NCI-H2029 (cell line): Measurements from ENCODE around the gene CR2.
A peak's percentile ranks its signal among the peaks of the same experiment; 100 is the strongest.
"Not testable (repeated sequence)": the region's sequence is repeated elsewhere in the genome, so short reads cannot be mapped to it uniquely, and the experiment has no call there.

ENCODE experiments used
- DNase-seq: peaks from one replicate; lab custom pipeline; 2025; lab: John Stamatoyannopoulos, UW

CR2 gene

GRCh38 chr1:207444514-207445217 is 9.5 kb upstream of the CR2 start:
- DNase-seq: no peak

GRCh38 chr1:207453710-207454045 is 450 bp upstream of the CR2 start:
- DNase-seq: no peak

GRCh38 chr1:207455183-207455754 is 1.1 kb downstream of the CR2 start:
- no peak for DNase-seq

- no peak for DNase-seq
Measured at GRCh38 chr1:207458414-207458813, 4.3 kb downstream of the CR2 start.

GRCh38 chr1:207459008-207459407 is 4.9 kb downstream of the CR2 start:
- no peak for DNase-seq

GRCh38 chr1:207461649-207462048 is 7.5 kb downstream of the CR2 start:
- DNase-seq: no peak

- no peak for DNase-seq
Measured at GRCh38 chr1:207462535-207462934, 8.4 kb downstream of the CR2 start.

- no peak for DNase-seq
Measured at GRCh38 chr1:207463021-207463420, 8.9 kb downstream of the CR2 start.

GRCh38 chr1:207463571-207463970 is 9.4 kb downstream of the CR2 start:
- DNase-seq: no peak

- DNase-seq: no peak
Measured at GRCh38 chr1:207470927-207471326, 16.8 kb downstream of the CR2 start.

GRCh38 chr1:207474210-207474609 is 20.1 kb downstream of the CR2 start:
- DNase-seq: no peak

GRCh38 chr1:207486198-207486597 is 32.1 kb downstream of the CR2 start:
- no peak for DNase-seq

- DNase-seq: no peak
Measured at GRCh38 chr1:207487636-207488035, 33.5 kb downstream of the CR2 start.

- DNase-seq: no peak
Measured at GRCh38 chr1:207493212-207493611, 39.1 kb downstream of the CR2 start.

GRCh38 chr1:207494171-207494570 is 40.0 kb downstream of the CR2 start:
- no peak for DNase-seq

GRCh38 chr1:207495281-207495680 is 41.2 kb downstream of the CR2 start:
- DNase-seq: not testable (repeated sequence)

GRCh38 chr1:207495801-207496792 is 42.0 kb downstream of the CR2 start, which contains the start of gene CR1:
TSS of gene CR1 (plus strand) at chr1:207496157. CDS start at chr1:207496268, 111 bp downstream.
- DNase-seq: no peak

- DNase-seq: no peak
Measured at GRCh38 chr1:207497941-207498340, 43.8 kb downstream of the CR2 start.

GRCh38 chr1:207499573-207499972 is 45.4 kb downstream of the CR2 start:
- DNase-seq: peak; percentile 43

GRCh38 chr1:207500306-207500705 is 46.2 kb downstream of the CR2 start:
- DNase-seq: no peak

GRCh38 chr1:207501071-207501470 is 46.9 kb downstream of the CR2 start:
- no peak for DNase-seq

- no peak for DNase-seq
Measured at GRCh38 chr1:207502726-207503125, 48.6 kb downstream of the CR2 start.

- no peak for DNase-seq
Measured at GRCh38 chr1:207503950-207504349, 49.8 kb downstream of the CR2 start.
